ENCODE data around the gene ZNF423. TPM values are rescaled to one million over a fixed set of nuclear protein-coding genes. Genes with fewer than 3 reads are reported as not detected.

Gene ZNF423
- total and polyA plus RNA-seq, 2 experiments from 2014 or later = 14.9 to 41.8 TPM

DNA sequence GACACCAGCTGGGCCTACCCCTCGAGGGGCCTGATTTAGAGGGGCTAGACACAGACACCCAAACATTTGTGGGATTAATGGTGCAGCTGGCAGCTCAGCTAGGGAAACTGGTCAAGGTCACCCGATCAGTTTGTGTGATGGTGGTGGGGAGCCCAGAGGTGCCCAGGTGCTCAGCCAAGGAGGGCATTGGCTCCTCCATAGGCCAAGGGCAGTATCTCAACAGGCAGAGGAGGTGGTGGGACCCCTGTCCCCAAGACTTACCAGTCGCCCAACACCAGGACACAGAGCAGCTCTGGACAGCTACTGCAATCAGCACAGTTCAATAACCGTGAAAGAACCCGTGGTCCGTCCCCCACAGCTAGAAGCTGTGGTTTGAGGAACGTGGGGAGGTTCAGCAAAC lies 361.4 kb downstream of the ZNF423 start:
- ATAC-seq = no peak
- Histone ChIP-seq H3K27ac (ENCODE audit: low read depth) (no peak overlapping the region), H3K4me2 (no peak overlapping the region), H3K79me2 (replicated peaks; ENCODE audit: insufficient read depth) (no peaks in the 10 kb centered on the region), H3K27me3 (ENCODE audit: insufficient read depth) (no peaks in the 10 kb centered on the region), H3K36me3 (ENCODE audit: insufficient read depth) (no peaks in the 10 kb centered on the region), H3K4me3 (no peak overlapping the region), H3K9me2 (ENCODE audit: insufficient read depth) (no peaks in the 10 kb centered on the region), H3K4me1 (ENCODE audit: insufficient read depth) (peaks cover 13% of the 10 kb centered on the region), H4K20me1 (replicated peaks; ENCODE audit: insufficient read depth) (no peaks in the 10 kb centered on the region), H3F3A (replicated peaks; ENCODE audit: low read depth) (no peaks in the 10 kb centered on the region), H2AFZ (no peak overlapping the region)
- Mint-ChIP-seq H3K4me1 (peaks cover 17% of the 10 kb centered on the region), H3K27me3 (ENCODE audit: insufficient read depth, low read depth, poor library complexity) (peaks cover 21% of the 10 kb centered on the region), H3K4me3 (no peak overlapping the region), H3K9me3 (no peaks in the 10 kb centered on the region), H3K36me3 (ENCODE audit: low read depth) (no peaks in the 10 kb centered on the region; the same call in 2 of the 3 replicates), H3K27ac (no peak overlapping the region)
- TF ChIP-seq POLR2AphosphoS5 (IDR thresholded peaks at IDR 0.05; ENCODE audit: low read depth) = no peak
- TF ChIP-seq ZNF114 (CRISPR knock-in tag; IDR thresholded peaks at IDR 0.05) = no peak
- TF ChIP-seq, protein P1, sequence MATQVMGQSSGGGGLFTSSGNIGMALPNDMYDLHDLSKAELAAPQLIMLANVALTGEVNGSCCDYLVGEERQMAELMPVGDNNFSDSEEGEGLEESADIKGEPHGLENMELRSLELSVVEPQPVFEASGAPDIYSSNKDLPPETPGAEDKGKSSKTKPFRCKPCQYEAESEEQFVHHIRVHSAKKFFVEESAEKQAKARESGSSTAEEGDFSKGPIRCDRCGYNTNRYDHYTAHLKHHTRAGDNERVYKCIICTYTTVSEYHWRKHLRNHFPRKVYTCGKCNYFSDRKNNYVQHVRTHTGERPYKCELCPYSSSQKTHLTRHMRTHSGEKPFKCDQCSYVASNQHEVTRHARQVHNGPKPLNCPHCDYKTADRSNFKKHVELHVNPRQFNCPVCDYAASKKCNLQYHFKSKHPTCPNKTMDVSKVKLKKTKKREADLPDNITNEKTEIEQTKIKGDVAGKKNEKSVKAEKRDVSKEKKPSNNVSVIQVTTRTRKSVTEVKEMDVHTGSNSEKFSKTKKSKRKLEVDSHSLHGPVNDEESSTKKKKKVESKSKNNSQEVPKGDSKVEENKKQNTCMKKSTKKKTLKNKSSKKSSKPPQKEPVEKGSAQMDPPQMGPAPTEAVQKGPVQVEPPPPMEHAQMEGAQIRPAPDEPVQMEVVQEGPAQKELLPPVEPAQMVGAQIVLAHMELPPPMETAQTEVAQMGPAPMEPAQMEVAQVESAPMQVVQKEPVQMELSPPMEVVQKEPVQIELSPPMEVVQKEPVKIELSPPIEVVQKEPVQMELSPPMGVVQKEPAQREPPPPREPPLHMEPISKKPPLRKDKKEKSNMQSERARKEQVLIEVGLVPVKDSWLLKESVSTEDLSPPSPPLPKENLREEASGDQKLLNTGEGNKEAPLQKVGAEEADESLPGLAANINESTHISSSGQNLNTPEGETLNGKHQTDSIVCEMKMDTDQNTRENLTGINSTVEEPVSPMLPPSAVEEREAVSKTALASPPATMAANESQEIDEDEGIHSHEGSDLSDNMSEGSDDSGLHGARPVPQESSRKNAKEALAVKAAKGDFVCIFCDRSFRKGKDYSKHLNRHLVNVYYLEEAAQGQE (IDR thresholded peaks at IDR 0.05; ENCODE audit: unreplicated experiment) = no peak
- no peak for TF ChIP-seq EZH2phosphoT487 (IDR thresholded peaks at IDR 0.05; ENCODE audit: unreplicated experiment)
- TF ChIP-seq, protein P2, sequence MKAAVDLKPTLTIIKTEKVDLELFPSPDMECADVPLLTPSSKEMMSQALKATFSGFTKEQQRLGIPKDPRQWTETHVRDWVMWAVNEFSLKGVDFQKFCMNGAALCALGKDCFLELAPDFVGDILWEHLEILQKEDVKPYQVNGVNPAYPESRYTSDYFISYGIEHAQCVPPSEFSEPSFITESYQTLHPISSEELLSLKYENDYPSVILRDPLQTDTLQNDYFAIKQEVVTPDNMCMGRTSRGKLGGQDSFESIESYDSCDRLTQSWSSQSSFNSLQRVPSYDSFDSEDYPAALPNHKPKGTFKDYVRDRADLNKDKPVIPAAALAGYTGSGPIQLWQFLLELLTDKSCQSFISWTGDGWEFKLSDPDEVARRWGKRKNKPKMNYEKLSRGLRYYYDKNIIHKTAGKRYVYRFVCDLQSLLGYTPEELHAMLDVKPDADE (IDR thresholded peaks at IDR 0.05) = no peak
- TF ChIP-seq ZNF331 (CRISPR knock-in tag; IDR thresholded peaks at IDR 0.05; ENCODE audit: low read depth) = no peak
- no peak for TF ChIP-seq NANOG (IDR thresholded peaks at IDR 0.05; ENCODE audit: borderline replicate concordance)
- TF ChIP-seq EZH2 (IDR thresholded peaks at IDR 0.05; ENCODE audit: low read depth, unreplicated experiment) = no peak
- TF ChIP-seq, protein P3, sequence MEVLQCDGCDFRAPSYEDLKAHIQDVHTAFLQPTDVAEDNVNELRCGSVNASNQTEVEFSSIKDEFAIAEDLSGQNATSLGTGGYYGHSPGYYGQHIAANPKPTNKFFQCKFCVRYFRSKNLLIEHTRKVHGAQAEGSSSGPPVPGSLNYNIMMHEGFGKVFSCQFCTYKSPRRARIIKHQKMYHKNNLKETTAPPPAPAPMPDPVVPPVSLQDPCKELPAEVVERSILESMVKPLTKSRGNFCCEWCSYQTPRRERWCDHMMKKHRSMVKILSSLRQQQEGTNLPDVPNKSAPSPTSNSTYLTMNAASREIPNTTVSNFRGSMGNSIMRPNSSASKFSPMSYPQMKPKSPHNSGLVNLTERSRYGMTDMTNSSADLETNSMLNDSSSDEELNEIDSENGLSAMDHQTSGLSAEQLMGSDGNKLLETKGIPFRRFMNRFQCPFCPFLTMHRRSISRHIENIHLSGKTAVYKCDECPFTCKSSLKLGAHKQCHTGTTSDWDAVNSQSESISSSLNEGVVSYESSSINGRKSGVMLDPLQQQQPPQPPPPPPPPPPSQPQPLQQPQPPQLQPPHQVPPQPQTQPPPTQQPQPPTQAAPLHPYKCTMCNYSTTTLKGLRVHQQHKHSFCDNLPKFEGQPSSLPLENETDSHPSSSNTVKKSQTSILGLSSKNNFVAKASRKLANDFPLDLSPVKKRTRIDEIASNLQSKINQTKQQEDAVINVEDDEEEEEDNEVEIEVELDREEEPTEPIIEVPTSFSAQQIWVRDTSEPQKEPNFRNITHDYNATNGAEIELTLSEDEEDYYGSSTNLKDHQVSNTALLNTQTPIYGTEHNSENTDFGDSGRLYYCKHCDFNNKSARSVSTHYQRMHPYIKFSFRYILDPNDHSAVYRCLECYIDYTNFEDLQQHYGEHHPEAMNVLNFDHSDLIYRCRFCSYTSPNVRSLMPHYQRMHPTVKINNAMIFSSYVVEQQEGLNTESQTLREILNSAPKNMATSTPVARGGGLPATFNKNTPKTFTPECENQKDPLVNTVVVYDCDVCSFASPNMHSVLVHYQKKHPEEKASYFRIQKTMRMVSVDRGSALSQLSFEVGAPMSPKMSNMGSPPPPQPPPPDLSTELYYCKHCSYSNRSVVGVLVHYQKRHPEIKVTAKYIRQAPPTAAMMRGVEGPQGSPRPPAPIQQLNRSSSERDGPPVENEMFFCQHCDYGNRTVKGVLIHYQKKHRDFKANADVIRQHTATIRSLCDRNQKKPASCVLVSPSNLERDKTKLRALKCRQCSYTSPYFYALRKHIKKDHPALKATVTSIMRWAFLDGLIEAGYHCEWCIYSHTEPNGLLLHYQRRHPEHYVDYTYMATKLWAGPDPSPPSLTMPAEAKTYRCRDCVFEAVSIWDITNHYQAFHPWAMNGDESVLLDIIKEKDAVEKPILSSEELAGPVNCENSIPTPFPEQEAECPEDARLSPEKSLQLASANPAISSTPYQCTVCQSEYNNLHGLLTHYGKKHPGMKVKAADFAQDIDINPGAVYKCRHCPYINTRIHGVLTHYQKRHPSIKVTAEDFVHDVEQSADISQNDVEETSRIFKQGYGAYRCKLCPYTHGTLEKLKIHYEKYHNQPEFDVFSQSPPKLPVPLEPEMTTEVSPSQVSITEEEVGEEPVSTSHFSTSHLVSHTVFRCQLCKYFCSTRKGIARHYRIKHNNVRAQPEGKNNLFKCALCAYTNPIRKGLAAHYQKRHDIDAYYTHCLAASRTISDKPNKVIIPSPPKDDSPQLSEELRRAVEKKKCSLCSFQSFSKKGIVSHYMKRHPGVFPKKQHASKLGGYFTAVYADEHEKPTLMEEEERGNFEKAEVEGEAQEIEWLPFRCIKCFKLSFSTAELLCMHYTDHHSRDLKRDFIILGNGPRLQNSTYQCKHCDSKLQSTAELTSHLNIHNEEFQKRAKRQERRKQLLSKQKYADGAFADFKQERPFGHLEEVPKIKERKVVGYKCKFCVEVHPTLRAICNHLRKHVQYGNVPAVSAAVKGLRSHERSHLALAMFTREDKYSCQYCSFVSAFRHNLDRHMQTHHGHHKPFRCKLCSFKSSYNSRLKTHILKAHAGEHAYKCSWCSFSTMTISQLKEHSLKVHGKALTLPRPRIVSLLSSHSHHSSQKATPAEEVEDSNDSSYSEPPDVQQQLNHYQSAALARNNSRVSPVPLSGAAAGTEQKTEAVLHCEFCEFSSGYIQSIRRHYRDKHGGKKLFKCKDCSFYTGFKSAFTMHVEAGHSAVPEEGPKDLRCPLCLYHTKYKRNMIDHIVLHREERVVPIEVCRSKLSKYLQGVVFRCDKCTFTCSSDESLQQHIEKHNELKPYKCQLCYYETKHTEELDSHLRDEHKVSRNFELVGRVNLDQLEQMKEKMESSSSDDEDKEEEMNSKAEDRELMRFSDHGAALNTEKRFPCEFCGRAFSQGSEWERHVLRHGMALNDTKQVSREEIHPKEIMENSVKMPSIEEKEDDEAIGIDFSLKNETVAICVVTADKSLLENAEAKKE (CRISPR knock-in tag; IDR thresholded peaks at IDR 0.05) = no peak
- TF ChIP-seq, protein P4, sequence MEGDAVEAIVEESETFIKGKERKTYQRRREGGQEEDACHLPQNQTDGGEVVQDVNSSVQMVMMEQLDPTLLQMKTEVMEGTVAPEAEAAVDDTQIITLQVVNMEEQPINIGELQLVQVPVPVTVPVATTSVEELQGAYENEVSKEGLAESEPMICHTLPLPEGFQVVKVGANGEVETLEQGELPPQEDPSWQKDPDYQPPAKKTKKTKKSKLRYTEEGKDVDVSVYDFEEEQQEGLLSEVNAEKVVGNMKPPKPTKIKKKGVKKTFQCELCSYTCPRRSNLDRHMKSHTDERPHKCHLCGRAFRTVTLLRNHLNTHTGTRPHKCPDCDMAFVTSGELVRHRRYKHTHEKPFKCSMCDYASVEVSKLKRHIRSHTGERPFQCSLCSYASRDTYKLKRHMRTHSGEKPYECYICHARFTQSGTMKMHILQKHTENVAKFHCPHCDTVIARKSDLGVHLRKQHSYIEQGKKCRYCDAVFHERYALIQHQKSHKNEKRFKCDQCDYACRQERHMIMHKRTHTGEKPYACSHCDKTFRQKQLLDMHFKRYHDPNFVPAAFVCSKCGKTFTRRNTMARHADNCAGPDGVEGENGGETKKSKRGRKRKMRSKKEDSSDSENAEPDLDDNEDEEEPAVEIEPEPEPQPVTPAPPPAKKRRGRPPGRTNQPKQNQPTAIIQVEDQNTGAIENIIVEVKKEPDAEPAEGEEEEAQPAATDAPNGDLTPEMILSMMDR (conservative IDR thresholded peaks at IDR 0.05; ENCODE audit: low read depth in 2 of 2) = no peak
- DNase-seq (ENCODE audit: low spot score) = no peak
